HAP-1 (cell line): ENCODE results near the gene AUTS2.

Experiments used
- DNase-seq, 2 experiments: peaks; one replicate each; pipeline ENCODE4 v3.0.0-alpha.2; 2016 to 2020; ENCODE audit warnings: low spot score in 2 of 2
- H3K27me3 ChIP-seq: fragments of 250-450 bp; sonication (Bioruptor Pico); 2 replicates; pipeline ENCODE4 v1.5.1; 2020; ENCODE audit warnings: low read depth, mild to moderate bottlenecking, moderate library complexity
- H3K36me3 ChIP-seq: fragments of 250-450 bp; sonication (Bioruptor Pico); replicated peaks from 2 replicates; pipeline ENCODE4 v1.5.1; 2020; ENCODE audit warnings: mild to moderate bottlenecking
- H3K4me1 ChIP-seq: fragments of 250-450 bp; sonication (Bioruptor Pico); 2 replicates; pipeline ENCODE4 v1.5.1; 2020; ENCODE audit warnings: mild to moderate bottlenecking
- H3K4me3 ChIP-seq: fragments of 250-450 bp; sonication (Bioruptor Pico); 2 replicates; pipeline ENCODE4 v1.5.1; 2020; ENCODE audit warnings: mild to moderate bottlenecking, moderate library complexity
- H3K9me3 ChIP-seq: fragments of 250-450 bp; sonication (Bioruptor Pico); 2 replicates; pipeline ENCODE4 v1.5.1; 2020; ENCODE audit warnings: mild to moderate bottlenecking, moderate library complexity
- in situ Hi-C: fragments of 300-500 bp; cut with MboI; formaldehyde crosslinking; loops from 3 replicates; pipeline ENCODE4 v1.14.3; 2020; ENCODE audit warnings: low sequenced_read_pairs, inconsistent platforms, mixed read lengths

Gene AUTS2

DNA sequence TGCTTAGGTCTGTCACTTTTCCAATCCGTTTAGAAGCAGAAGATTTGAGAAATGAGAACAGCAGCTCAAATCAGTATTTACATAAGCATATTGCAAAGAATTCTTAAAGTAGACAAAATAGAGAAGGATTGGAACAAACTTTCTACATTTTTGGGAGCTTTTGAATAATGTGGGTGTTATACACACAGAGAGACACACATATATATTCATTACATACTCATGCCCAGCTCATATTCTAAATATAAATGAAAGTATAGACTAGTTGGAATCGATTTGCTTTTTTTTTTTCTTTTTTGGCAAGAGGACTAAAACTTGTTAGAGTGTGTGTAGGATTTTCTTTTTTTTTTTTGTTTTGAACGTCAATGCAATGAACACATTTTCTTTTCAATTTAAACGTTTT lies 538.9 kb downstream of the AUTS2 start:
- H3K27me3 ChIP-seq = no peaks in the 10 kb centered on the region
- no peaks in the 10 kb centered on the region for H3K36me3 ChIP-seq
- in situ Hi-C loops = no loop called here
- DNase-seq = no peak
- peaks cover 15% of the 10 kb centered on the region for H3K4me1 ChIP-seq
- no peak overlapping the region for H3K4me3 ChIP-seq
- no peaks in the 10 kb centered on the region for H3K9me3 ChIP-seq

DNA sequence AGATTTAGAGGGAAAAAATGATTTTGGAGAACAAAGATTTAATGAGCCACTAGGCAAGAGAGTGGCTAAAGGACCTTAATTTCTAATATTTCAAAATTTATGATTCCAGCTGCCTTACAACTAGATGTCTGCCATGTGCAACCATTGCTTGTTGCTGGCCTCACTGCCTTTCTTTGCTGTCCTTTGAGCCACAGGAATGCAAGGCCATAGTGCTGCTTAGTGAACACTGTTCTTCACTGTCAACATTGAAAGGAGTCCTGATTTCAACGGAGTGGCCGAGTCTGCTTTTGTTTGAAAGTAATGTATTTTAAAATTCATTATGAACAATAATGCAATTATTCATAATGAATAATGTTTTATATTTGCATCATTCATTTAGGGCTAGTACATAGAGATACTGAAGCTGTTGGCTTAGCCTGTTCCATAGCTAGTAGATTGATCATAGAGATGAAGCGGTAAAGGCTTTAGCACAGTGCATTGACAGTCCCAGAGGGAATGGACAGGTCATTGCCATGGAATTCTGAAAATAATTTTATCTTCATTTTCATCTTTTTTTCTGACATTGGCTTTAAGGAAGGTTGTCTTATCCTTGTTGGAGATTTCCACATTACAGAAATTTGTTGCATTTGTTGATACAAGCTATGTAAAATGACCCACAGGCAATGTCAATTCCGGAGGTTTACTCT lies 544.1 kb downstream of the AUTS2 start:
- in situ Hi-C loops = no loop called here
- DNase-seq = no peak
- H3K4me3 ChIP-seq = no peak overlapping the region

GRCh38 chr7:70143075-70144044 lies 545.1 kb downstream of the AUTS2 start:
- Histone ChIP-seq H3K9me3 (no peaks in the 10 kb centered on the region), H3K4me3 (no peak overlapping the region), H3K4me1 (no peaks in the 10 kb centered on the region), H3K36me3 (no peaks in the 10 kb centered on the region), H3K27me3 (no peaks in the 10 kb centered on the region)
- no peak for DNase-seq
- in situ Hi-C loops = no loop called here

More for the DNA sequence above, 544.1 kb downstream of the AUTS2 start:
- no peaks in the 10 kb centered on the region for H3K27me3 ChIP-seq
- no peaks in the 10 kb centered on the region for H3K9me3 ChIP-seq
- H3K4me1 ChIP-seq = no peaks in the 10 kb centered on the region
- H3K36me3 ChIP-seq = no peaks in the 10 kb centered on the region

DNA sequence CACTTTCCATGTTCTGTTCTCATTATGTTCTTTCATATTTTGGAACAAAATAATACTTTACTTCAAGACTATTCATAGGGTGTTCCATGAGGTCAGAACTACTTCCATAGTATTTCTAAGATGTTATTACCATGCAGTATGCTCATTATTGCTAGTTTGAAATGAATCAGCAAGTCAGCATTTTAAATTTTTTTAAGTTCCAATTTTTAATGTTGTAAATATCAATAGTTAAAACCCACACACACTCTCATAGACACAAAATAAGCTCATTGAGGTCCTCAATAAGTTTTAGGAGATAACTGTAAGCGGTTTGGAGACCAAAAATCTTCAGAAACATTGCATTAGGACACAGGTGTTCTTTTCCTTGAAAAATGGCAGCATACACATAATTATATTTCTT lies 550.7 kb downstream of the AUTS2 start:
- Histone ChIP-seq H3K4me1 (peaks cover 3% of the 10 kb centered on the region), H3K27me3 (no peaks in the 10 kb centered on the region), H3K36me3 (no peaks in the 10 kb centered on the region), H3K9me3 (no peaks in the 10 kb centered on the region), H3K4me3 (no peak overlapping the region)
- in situ Hi-C loops = no loop called here
- DNase-seq = no peak

DNA sequence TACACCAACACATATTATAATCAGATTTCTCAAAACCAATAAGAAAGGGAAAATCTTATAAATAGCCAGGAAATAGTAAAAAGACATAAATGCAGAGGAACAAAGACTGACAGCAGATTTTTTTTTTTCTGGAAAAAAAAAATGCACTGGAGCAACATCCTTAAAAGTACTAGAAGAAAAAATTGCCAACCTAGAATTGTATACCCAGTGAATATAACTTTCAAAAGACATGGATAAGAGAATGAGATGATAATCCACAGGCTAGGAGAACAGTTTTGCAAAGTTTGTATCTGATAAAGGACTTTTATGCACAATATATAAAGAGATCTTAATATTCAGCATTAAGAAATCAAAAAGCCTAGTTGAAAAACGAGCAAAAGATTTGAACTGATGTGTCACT lies 554.0 kb downstream of the AUTS2 start:
- Histone ChIP-seq H3K27me3 (no peaks in the 10 kb centered on the region), H3K4me3 (no peak overlapping the region), H3K9me3 (no peaks in the 10 kb centered on the region), H3K4me1 (peaks cover 3% of the 10 kb centered on the region), H3K36me3 (no peaks in the 10 kb centered on the region)
- DNase-seq = no peak
- in situ Hi-C loops = no loop called here

- no peak for DNase-seq
These were observed 555.7 kb downstream of the AUTS2 start for GRCh38 chr7:70153933-70154332.

DNA sequence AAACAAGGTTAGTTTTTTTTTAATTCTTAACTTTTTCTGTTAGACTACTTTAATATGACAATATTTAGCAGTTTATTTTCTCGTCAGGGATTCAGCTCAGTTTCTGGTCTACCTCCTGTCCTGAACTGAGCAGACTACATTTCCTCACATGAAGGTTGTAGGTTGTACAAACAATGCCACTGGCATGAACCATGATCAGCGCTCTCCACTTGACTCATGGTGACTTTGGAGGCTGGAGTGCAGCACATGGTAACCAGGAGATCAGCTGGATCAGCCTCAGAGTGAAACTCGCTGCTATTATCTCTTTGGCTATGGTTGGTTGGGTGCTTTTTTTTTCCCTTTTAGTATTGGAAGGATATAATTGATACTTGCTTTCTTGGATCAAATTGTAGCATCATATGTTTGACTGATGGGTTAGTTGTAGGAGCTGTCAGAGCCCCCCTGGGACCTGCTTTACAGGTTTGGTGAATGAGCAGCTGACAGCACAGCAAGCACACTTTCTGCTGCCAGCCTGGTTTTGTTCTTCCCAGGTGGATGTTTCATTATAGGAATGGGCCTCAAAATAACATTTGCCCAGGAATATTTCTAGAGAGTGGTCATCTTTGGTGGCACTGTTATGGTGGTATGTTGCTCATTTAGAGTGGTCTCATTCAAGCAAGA lies 556.4 kb downstream of the AUTS2 start:
- Histone ChIP-seq H3K4me1 (peaks cover 3% of the 10 kb centered on the region), H3K27me3 (no peaks in the 10 kb centered on the region), H3K9me3 (no peaks in the 10 kb centered on the region), H3K4me3 (no peak overlapping the region), H3K36me3 (no peaks in the 10 kb centered on the region)
- in situ Hi-C loops = no loop called here
- DNase-seq = no peak

More at GRCh38 chr7:70153933-70154332, 555.7 kb downstream of the AUTS2 start:
- in situ Hi-C loops = no loop called here
- no peaks in the 10 kb centered on the region for H3K9me3 ChIP-seq
- no peaks in the 10 kb centered on the region for H3K36me3 ChIP-seq
- no peak overlapping the region for H3K4me3 ChIP-seq
- H3K4me1 ChIP-seq = peaks cover 3% of the 10 kb centered on the region
- no peaks in the 10 kb centered on the region for H3K27me3 ChIP-seq

DNA sequence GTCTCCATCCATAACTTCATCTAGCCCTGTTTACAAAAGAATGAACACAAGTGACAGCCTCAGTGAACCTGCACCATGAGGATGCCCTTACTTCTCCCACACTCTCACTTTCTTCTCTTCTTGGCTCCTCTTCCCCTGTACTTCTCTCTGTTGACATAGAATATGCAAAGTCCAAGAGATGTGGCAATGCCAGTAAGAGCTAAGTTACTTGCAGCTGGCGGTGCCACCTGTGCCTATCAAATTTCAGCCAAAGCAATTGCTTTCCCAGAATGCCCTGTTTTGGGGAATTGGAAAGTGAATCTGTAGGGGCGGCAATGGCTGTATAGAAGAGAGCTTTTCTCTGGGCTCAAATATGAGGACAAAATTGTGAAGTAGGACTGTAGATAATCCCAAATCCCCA lies 557.8 kb downstream of the AUTS2 start:
- in situ Hi-C loops = no loop called here
- H3K4me3 ChIP-seq = no peak overlapping the region
- no peaks in the 10 kb centered on the region for H3K36me3 ChIP-seq
- no peak for DNase-seq
- no peaks in the 10 kb centered on the region for H3K27me3 ChIP-seq
- H3K9me3 ChIP-seq = no peaks in the 10 kb centered on the region
- H3K4me1 ChIP-seq = no peaks in the 10 kb centered on the region

GRCh38 chr7:70159121-70159520 lies 560.8 kb downstream of the AUTS2 start:
- no peak for DNase-seq
- Histone ChIP-seq H3K4me1 (no peaks in the 10 kb centered on the region), H3K27me3 (no peaks in the 10 kb centered on the region), H3K4me3 (no peak overlapping the region), H3K36me3 (no peaks in the 10 kb centered on the region), H3K9me3 (no peaks in the 10 kb centered on the region)
- in situ Hi-C loops = no loop called here

- no peaks in the 10 kb centered on the region for H3K4me1 ChIP-seq
- H3K27me3 ChIP-seq = no peaks in the 10 kb centered on the region
- peaks cover 4% of the 10 kb centered on the region for H3K9me3 ChIP-seq
- in situ Hi-C loops = no loop called here
- H3K36me3 ChIP-seq = no peaks in the 10 kb centered on the region
- DNase-seq = no peak
- H3K4me3 ChIP-seq = no peak overlapping the region
These were observed 567.3 kb downstream of the AUTS2 start for GRCh38 chr7:70165477-70166170.

DNA sequence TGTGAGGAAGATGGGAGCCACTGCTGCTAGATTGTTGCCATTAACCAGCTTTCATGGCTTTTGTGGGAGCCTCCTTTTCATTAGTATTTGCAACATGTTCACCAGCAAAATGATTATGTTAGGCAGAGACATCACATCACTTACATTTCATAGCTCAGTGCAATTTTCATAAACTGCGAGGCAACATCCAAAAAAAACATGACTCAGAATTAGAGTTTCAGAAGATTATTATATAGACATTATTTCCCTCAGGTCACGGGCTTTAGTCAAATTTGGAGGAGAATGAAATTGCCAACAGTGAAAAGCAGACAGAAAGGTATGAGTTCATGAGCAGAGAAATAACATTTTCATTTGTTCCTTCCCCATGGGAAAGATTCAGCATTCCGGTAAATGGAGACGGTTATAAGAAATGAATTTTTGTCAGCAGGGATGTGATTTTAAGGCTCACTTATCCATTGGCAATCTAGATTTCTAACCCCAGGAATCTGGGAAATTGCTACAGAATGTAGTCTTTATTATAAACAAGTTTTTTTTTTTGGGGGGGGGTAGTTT lies 573.2 kb downstream of the AUTS2 start:
- no peaks in the 10 kb centered on the region for H3K27me3 ChIP-seq
- in situ Hi-C loops = no loop called here
- DNase-seq = no peak
- H3K4me1 ChIP-seq = no peaks in the 10 kb centered on the region
- no peaks in the 10 kb centered on the region for H3K36me3 ChIP-seq
- no peak overlapping the region for H3K4me3 ChIP-seq
- peaks cover 4% of the 10 kb centered on the region for H3K9me3 ChIP-seq

- no peak overlapping the region for H3K4me3 ChIP-seq
- no peaks in the 10 kb centered on the region for H3K4me1 ChIP-seq
- no peaks in the 10 kb centered on the region for H3K36me3 ChIP-seq
- no peaks in the 10 kb centered on the region for H3K27me3 ChIP-seq
- in situ Hi-C loops = no loop called here
- no peak for DNase-seq
- H3K9me3 ChIP-seq = no peaks in the 10 kb centered on the region
These were observed 578.9 kb downstream of the AUTS2 start for GRCh38 chr7:70177166-70177565.

DNA sequence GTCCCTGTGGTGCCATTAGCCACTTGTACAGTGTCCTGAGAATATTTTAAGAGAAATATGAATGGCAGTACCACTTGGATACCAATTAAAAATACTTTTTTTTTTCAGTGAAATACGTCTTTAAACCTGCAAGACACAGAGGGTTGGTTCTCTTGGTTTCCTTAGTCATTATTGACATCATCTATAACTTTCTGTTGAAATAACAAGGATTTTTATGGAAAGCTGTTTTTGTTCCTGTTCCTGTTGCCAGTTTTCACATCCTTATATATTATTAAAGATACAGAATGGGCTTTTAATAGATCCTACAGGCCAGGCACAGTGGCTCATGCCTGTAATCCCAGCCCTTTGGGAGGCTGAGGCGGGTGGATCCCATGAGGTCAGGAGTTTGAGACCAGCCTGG lies 579.9 kb downstream of the AUTS2 start:
- in situ Hi-C loops = no loop called here
- DNase-seq = no peak
- no peaks in the 10 kb centered on the region for H3K4me1 ChIP-seq
- H3K4me3 ChIP-seq = no peak overlapping the region
- H3K36me3 ChIP-seq = no peaks in the 10 kb centered on the region
- H3K9me3 ChIP-seq = no peaks in the 10 kb centered on the region
- no peaks in the 10 kb centered on the region for H3K27me3 ChIP-seq
